HepG2 (cell line): ENCODE measurements around the gene POFUT1. TPM values are rescaled to one million over a fixed set of nuclear protein-coding genes. Genes with fewer than 3 reads are reported as not detected.

ENCODE experiments used
- DMTF1 ChIP-seq: sonication (generic); formaldehyde crosslinking; IDR thresholded peaks from 2 replicates; pipeline ENCODE4 v1.4.0; 2020; ENCODE audit warnings: mild to moderate bottlenecking, missing genetic modification reagents
- FIP1L1 ChIP-seq: fragments of 200-400 bp; formaldehyde crosslinking; IDR thresholded peaks from 2 replicates; pipeline ENCODE4 v1.6.1; 2018; ENCODE audit warnings: low read depth, mild to moderate bottlenecking, low read length, moderate library complexity, borderline replicate concordance; ENCODE audit not compliant: insufficient read depth
- FOSL2 ChIP-seq: sonication (generic); formaldehyde crosslinking; IDR thresholded peaks from 2 replicates; pipeline ENCODE4 v1.4.0; 2020; ENCODE audit warnings: missing genetic modification reagents
- FOXK1 ChIP-seq: sonication (generic); formaldehyde crosslinking; IDR thresholded peaks from 2 replicates; pipeline ENCODE4 v1.4.0; 2020; ENCODE audit warnings: low read depth, missing genetic modification reagents, borderline replicate concordance
- HDAC1 ChIP-seq: sonication (generic); formaldehyde crosslinking; IDR thresholded peaks from 2 replicates; pipeline ENCODE4 v1.5.1; 2020; ENCODE audit warnings: mild to moderate bottlenecking, missing genetic modification reagents
- JUN ChIP-seq: sonication (generic); formaldehyde crosslinking; IDR thresholded peaks from 2 replicates; pipeline ENCODE4 v1.4.0; 2020; ENCODE audit warnings: mild to moderate bottlenecking, missing genetic modification reagents
- PHF5A ChIP-seq: IDR thresholded peaks from one replicate; pipeline ENCODE4 v1.6.1; 2018; ENCODE audit warnings: low read depth, missing genetic modification reagents; ENCODE audit not compliant: unreplicated experiment
- PRDM15 ChIP-seq: sonication (generic); formaldehyde crosslinking; IDR thresholded peaks from 2 replicates; pipeline ENCODE4 v1.4.0; 2020; ENCODE audit warnings: missing genetic modification reagents
- SOX5 ChIP-seq: IDR thresholded peaks from 2 replicates; pipeline ENCODE4 v1.6.1; 2016; ENCODE audit warnings: borderline replicate concordance
- TP53 ChIP-seq: sonication (generic); formaldehyde crosslinking; conservative IDR thresholded peaks from 2 replicates; pipeline ENCODE4 v1.4.0; 2020; ENCODE audit warnings: missing genetic modification reagents
- USF2 ChIP-seq, 2 experiments: sonication (generic) in 1 of 2; formaldehyde crosslinking in 1 of 2; IDR thresholded peaks; 2 replicates each; pipeline versions ENCODE4 v1.5.1 to v1.6.1; 2011 to 2020; ENCODE audit warnings: borderline replicate concordance in 1 of 2, low read depth in 1 of 2, low read length in 1 of 2, mild to moderate bottlenecking in 1 of 2, missing genetic modification reagents in 1 of 2, moderate library complexity in 1 of 2
- ZFP36L2 ChIP-seq: sonication (generic); formaldehyde crosslinking; IDR thresholded peaks from 2 replicates; pipeline ENCODE4 v1.4.0; 2020; ENCODE audit warnings: missing genetic modification reagents
- ZNF136 ChIP-seq: sonication (generic); formaldehyde crosslinking; IDR thresholded peaks from 2 replicates; pipeline ENCODE4 v1.8.1; 2022; ENCODE audit warnings: low read depth, mild to moderate bottlenecking, moderate library complexity, missing genetic modification reagents
- ZNF547 ChIP-seq: sonication (generic); formaldehyde crosslinking; IDR thresholded peaks from 2 replicates; pipeline ENCODE4 v1.5.1; 2020; ENCODE audit warnings: mild to moderate bottlenecking, missing genetic modification reagents
- ZNF569 ChIP-seq: sonication (generic); formaldehyde crosslinking; IDR thresholded peaks from 2 replicates; pipeline ENCODE4 v1.5.0; 2020; ENCODE audit warnings: mild to moderate bottlenecking, missing genetic modification reagents, moderate library complexity, borderline replicate concordance
- ZNF710 ChIP-seq: sonication (generic); formaldehyde crosslinking; IDR thresholded peaks from 2 replicates; pipeline ENCODE4 v1.5.0; 2020; ENCODE audit warnings: mild to moderate bottlenecking, missing genetic modification reagents, borderline replicate concordance
- ZNF776 ChIP-seq: sonication (generic); formaldehyde crosslinking; IDR thresholded peaks from 2 replicates; pipeline ENCODE4 v1.4.0; 2020; ENCODE audit warnings: mild to moderate bottlenecking, missing genetic modification reagents
- polyA plus RNA-seq, 8 experiments: library from polyadenylated mRNA; depleted of rRNA in 3 of 8; stranded (reverse) in 7 of 8; unstranded in 1 of 8; fragments of >200 nt; fragmentation: Illumina TruSeq in 4 of 8; extraction: Trizol in 4 of 8; gene quantifications; 2 replicates each; pipeline versions ENCODE4 v1.2.1 to v1.2.3, GENCODE V29; 2011 to 2016; ENCODE audit warnings: low read depth in 4 of 8, missing spikeins in 1 of 8, mixed read lengths in 1 of 8; ENCODE audit not compliant: insufficient read depth in 1 of 8
- total RNA-seq, 5 experiments: library from RNA; depleted of rRNA; stranded (reverse); fragments of >200 nt; fragmentation: Illumina TruSeq; extraction: Trizol; gene quantifications; 2 replicates each; pipeline ENCODE4 v1.2.3, GENCODE V29; 2016; ENCODE audit warnings: low read depth in 1 of 5

POFUT1 gene
- total and polyA plus RNA-seq, 2 of the 13 experiments (the other 11 are each of a cell fraction or from before 2014, with no cell fraction given): 35.5 to 58.3 TPM

- no peak for TF ChIP-seq USF2 (IDR thresholded peaks at IDR 0.05; ENCODE audit: low read depth, low read length)
- no peak; the same call in 1 of the 2 replicates for TF ChIP-seq USF2 (CRISPR knock-in tag; IDR thresholded peaks at IDR 0.05; ENCODE audit: borderline replicate concordance)
- peak; percentile 20; the same call in 1 of the 2 replicates for TF ChIP-seq SOX5 (CRISPR knock-in tag)
- peak; percentile 82 for TF ChIP-seq ZNF710 (CRISPR knock-in tag)
- TF ChIP-seq JUN (CRISPR knock-in tag): 0 out of 2 replicates have a peak, but pooled peaks have one; percentile 59
- peak; percentile 95 for TF ChIP-seq ZNF547 (CRISPR knock-in tag)
- TF ChIP-seq HDAC1 (CRISPR knock-in tag): peak; percentile 88
- peak; percentile 38 for TF ChIP-seq FOSL2 (CRISPR knock-in tag)
- TF ChIP-seq FOXK1: peak; percentile 57; the same call in 1 of the 2 replicates
- TF ChIP-seq FIP1L1: no peak
- TF ChIP-seq PHF5A (CRISPR knock-in tag): peak; percentile 77
- no peak for TF ChIP-seq ZNF136
- TF ChIP-seq DMTF1 (CRISPR knock-in tag): no peak
- TF ChIP-seq ZNF776 (CRISPR knock-in tag): peak; percentile 96; the same call in 1 of the 2 replicates
- TF ChIP-seq TP53 (CRISPR knock-in tag): 0 out of 2 replicates have a peak, but pooled peaks have one; percentile 62
- TF ChIP-seq ZNF569 (CRISPR knock-in tag): 0 out of 2 replicates have a peak, but pooled peaks have one; percentile 86
- peak; percentile 66 for TF ChIP-seq PRDM15
- TF ChIP-seq ZFP36L2 (CRISPR knock-in tag): no peak
Measured at GRCh38 chr20:32207626-32208498, at the start of gene POFUT1, which contains the start of gene PLAGL2 (continued).
